NOMO-1 treated with DMSO at 0.1 percent for 48 hours (cell line): Measurements from ENCODE around the gene CELF2.

Experiments
- DNase-seq: peaks from one replicate; lab custom pipeline; 2025; ENCODE audit not compliant: unreplicated experiment; lab: John Stamatoyannopoulos, UW

The CELF2 gene

DNA sequence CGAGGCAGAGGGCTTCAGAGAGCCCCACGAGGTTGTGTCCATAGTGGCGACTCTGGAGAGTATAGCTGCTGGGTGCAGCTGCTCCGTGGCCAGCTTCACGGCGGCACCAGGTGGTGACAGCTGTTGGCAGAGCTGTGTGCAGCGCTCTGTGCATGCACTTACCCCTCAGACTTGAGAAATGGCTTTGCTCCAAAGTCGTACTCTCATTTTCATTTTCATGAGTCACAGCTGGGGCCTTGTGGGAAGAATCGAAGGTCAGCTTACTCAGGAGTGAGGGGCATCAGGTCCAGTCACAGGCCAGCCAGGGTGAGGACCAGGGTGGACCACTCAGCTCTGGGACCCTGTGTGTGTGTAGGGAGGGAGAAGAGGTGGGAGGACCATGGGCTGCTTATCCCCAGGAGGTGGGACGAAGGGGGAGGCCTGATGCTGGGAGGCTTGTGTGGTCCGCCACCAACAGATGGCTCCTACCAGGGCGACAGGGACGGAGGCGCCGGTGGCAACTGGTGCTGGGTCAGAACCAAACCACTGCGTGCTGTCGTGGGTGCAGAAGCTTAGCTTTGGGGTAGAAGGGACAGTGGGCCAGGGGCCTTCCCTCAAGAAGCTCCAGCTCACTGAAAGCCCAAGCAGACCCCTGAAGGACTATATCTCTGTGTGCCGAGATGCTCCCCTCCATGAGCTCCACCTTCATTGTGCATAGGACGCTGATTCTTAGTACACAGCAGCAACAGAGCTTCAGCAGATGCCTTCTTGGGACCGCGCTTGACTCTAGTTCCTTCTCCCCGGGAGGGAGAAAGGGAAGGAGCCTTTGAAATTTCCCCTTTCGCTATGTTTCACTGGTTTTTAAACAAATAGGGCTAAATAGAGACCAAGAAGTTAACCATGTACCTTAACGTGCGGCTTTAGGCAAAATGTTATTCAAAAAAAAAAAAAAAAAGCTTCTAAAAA lies 225.0 kb downstream of the CELF2 start:
- DNase-seq = no peak

DNA sequence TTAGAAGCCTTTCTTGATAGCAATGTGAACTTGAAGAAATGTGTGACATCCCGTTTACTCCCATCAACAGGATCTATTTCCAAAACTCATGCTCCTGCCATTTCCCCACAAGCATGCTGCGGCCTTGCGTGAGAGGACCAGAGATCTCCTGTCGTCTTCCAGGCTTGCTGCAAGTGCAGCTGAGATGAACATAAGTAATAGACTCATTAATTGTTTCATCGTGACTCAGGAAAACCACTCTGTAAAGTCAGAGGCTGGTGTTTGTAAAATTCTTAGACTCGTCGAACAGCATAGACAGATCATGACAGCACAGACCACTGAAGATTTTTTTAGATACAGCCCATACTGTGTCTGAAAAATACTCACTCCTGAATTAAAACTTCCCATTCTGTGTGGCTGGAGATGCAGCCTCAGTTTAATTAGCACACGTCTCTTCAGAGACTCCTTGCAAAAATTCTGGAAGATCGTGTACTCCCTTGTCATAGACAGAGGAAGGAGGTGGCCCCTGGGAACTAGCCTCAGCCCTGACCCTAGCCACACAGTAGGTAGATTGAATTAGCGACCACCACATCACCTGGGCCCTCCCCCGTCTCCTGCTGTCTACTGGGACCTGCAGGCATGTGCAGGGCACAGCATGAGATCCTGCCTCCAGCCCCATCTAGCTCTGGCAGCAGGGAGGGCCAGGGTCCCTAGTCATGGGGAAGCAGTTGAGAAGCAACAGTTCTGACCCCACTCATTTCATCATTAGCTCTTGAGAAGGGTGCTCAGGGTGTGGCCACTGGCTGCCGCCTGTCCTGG lies 226.0 kb downstream of the CELF2 start:
- DNase-seq = no peak

DNA sequence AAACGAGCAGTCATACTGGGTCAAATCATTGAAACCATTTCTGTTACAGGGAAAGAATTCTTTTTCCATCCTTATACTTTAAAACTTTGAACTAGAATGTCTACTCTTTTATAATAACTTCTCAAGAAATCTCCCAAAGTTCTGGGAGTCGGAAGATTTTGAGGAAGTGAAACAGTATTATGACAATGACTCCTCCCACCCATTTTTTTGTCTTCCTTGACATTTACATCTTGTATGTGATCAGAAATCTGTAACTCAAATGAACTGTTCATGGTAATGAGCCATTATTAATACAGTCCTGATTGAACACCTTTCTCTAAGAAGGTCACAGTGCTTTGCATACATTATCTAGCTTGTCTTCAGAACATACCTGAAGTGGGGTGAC lies 227.4 kb downstream of the CELF2 start:
- peak; percentile 64 for DNase-seq

DNA sequence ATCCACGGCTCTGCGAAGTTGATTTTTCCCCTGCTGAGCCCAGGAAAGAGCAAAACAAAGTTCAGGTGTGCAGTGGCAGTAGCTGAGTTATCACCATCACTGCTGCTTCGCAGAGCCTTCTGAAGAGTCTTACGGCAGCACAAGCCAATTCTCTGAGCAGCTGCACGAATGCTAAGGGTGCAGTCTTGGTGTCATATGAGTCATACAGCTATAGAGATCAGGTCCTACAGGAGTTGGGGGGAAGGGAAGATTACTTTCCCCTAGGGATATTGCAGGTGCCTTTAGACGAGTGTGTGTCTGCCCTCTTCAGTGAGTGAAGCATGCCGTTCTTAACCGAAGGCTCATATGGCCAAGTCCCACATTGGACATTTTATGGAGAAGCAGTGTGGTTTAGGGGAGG lies 227.8 kb downstream of the CELF2 start:
- DNase-seq = no peak

GRCh38 chr10:11245981-11246590 lies 228.4 kb downstream of the CELF2 start:
- no peak for DNase-seq

- DNase-seq = no peak
Measured at GRCh38 chr10:11246752-11247467, 229.2 kb downstream of the CELF2 start.

DNA sequence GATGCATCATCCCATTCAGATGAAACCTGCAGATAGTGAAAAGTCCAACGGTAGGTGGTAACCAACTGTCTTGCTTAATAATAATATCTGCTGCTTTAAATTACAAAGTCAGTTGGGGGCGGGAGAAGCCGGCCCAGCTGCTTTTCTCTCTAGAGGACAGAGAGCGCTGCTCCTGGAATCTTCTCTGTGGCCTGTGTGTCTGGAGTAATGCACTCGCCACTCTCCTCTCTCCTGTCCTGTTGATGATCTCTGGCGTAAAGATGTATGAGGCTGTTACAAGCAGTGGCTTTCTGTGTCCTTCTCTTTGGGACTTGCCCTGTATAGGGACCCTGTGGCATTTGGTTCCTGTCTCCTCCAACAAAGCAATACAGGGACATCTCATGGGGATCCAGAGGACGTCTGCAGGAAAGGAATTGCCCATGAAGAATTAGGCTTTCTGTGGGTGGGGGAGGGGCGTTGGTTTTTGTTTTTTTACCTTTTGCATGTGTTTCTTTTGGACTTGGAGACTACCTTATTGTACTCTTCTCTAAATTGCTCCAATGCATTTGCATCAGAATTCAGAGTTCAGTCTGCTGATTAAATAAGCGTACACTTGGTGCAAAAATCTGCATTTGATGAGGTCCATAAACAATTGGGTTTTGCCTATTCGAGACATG lies 231.6 kb downstream of the CELF2 start:
- DNase-seq = no peak

DNA sequence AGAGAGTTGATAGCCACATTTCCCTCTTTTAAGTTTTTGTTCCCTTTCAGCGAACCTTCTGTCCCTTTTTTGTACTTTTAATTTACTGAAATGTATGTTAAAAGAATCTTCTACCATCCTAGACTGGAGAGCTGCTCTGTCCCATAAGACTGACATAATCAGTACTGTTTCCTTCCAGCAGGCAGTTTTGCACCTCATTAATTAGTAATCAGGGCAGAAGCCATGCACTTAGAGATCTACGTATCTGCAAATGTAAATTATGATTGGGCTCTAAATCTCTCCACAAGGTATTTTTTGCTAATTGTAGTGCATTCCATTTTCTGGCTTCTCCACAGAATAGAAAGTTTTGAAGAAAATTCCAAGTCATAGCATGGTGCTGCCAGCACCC lies 232.1 kb downstream of the CELF2 start:
- no peak for DNase-seq

GRCh38 chr10:11250304-11250703 lies 232.6 kb downstream of the CELF2 start:
- no peak for DNase-seq

DNA sequence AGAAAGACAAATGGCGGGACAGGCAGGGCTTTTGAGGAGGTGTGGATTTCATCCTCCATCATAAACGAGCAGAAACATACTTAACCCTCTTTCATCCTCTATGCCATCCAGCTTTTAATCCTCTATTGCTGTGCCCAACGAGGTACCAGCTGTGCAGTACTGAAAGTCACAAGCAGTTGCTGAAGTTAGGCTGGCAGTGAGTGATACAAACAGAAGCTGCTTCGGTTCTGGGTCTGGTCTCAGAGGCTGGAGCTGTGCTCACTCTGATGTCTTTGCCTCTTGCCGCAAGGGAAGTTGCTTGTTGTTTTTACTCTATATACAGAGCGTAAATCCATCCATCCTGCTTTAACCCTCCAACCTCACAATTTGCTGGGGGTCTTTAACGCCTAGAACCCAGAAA lies 235.2 kb downstream of the CELF2 start:
- no peak for DNase-seq

GRCh38 chr10:11253385-11254002 lies 235.8 kb downstream of the CELF2 start:
- no peak for DNase-seq

DNA sequence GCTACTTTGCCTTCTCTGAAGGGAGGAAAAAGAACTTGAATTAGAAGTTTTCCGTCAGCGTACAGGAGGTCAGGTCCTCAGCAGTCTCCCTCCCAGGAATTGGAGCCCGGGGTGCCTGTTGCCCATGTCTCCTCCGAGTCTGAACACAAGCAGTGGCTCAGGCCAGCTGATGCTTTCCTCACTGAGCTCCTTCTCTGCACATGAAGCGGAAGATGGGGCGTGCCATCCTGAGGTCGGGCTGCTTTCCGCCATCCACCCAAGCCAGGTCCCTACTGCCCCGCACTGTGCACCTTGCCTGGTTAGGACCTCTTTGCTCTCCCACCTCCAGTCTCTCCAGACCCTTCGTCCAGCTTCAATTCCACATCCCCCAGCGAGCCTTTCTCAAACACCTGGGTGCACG lies 237.5 kb downstream of the CELF2 start:
- DNase-seq = no peak

GRCh38 chr10:11255796-11256444 lies 238.2 kb downstream of the CELF2 start:
- peak; percentile 56 for DNase-seq

GRCh38 chr10:11256896-11257295 lies 239.2 kb downstream of the CELF2 start:
- no peak for DNase-seq

DNA sequence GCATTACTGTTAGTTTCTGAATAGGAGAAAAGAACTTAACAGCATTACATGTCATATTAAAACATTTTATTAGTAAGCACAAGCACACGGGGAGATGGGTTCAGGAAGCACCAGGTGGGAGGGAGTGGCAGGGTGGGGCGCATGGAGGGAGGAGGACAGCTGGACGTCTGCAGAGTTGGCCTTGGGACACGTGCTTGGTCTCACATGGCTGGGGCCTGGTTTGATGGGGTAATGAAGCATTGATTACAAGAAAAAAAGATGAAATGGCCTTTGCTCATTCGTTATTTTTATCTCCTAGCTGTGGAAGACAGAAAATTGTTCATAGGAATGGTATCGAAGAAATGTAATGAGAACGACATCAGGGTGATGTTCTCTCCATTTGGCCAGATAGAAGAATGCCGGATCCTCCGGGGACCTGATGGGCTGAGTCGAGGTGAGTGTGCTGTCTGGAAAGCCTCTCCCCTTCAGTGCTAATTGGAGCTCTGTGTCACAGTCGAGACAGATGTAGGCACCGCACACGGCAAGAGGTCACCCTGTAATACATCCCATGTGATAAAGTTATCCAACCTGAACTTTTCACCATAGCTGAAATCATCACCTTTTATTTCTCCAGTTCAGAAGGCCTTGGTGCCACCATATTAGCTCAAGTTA lies 239.9 kb downstream of the CELF2 start:
- no peak for DNase-seq

- DNase-seq = no peak
Measured at GRCh38 chr10:11260170-11260569, 242.5 kb downstream of the CELF2 start.

DNA sequence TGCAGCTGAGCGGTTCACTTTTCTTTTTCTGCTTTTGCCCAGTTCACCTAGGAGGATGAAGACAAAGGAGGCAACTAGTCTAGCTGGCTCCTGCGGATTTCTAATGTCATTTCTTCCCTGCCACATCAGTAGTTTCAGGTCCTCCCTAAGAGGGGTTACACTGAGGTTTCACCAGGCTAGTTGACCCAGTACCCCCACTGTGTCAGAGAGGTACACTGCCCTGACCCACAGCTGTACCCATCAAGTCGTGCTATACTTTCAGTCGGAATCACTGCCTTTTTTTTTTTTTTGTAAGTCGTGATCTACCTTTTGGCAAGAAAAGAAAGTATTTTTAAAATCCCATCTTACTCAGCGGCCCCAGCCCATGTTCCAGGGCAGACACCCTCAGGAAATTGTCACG lies 243.5 kb downstream of the CELF2 start:
- no peak for DNase-seq

GRCh38 chr10:11261687-11262493 lies 244.2 kb downstream of the CELF2 start:
- no peak for DNase-seq
